H9 (cell line): Measurements from ENCODE around the gene KRT71. TPM values are rescaled to one million over a fixed set of nuclear protein-coding genes. Genes with fewer than 3 reads are reported as not detected.

Source experiments
- DNase-seq: peaks from one replicate; pipeline ENCODE4 v3.0.0-alpha.2; 2017
- H2AFZ ChIP-seq: one replicate; pipeline ENCODE4 v1.6.1; 2013; ENCODE audit warnings: mild to moderate bottlenecking, low read length, control low read depth, moderate library complexity
- H2AK5ac ChIP-seq: 2 replicates; pipeline ENCODE4 v1.6.1; 2013; ENCODE audit warnings: low read length, control low read depth, mixed read lengths; ENCODE audit not compliant: insufficient read length
- H2BK120ac ChIP-seq: one replicate; pipeline ENCODE4 v1.6.1; 2013; ENCODE audit warnings: low read depth, mild to moderate bottlenecking, low read length, control low read depth, inconsistent platforms; ENCODE audit not compliant: poor library complexity, severe bottlenecking
- H2BK12ac ChIP-seq: 2 replicates; pipeline ENCODE4 v1.6.1; 2013; ENCODE audit warnings: low read length, control low read depth, mixed read lengths, low read depth; ENCODE audit not compliant: insufficient read length
- H2BK15ac ChIP-seq: 2 replicates; pipeline ENCODE4 v1.6.1; 2013; ENCODE audit warnings: low read depth, low read length, control low read depth
- H2BK20ac ChIP-seq: one replicate; pipeline ENCODE4 v1.6.1; 2013; ENCODE audit warnings: low read depth, mild to moderate bottlenecking, low read length, control low read depth, inconsistent platforms; ENCODE audit not compliant: poor library complexity, severe bottlenecking
- H2BK5ac ChIP-seq: 2 replicates; pipeline ENCODE4 v1.6.1; 2013; ENCODE audit warnings: low read length, control low read depth, mixed read lengths; ENCODE audit not compliant: insufficient read length
- H3K14ac ChIP-seq: 2 replicates; pipeline ENCODE4 v1.6.1; 2013; ENCODE audit warnings: low read length, control low read depth; ENCODE audit not compliant: insufficient read depth
- H3K18ac ChIP-seq: 2 replicates; pipeline ENCODE4 v1.6.1; 2013; ENCODE audit warnings: low read depth, mild to moderate bottlenecking, mixed read lengths, low read length, control low read depth; ENCODE audit not compliant: insufficient read length
- H3K23ac ChIP-seq: 2 replicates; pipeline ENCODE4 v1.6.1; 2013; ENCODE audit warnings: low read length, control low read depth, mixed read lengths, low read depth; ENCODE audit not compliant: insufficient read length
- H3K23me2 ChIP-seq: 2 replicates; pipeline ENCODE4 v1.6.1; 2013; ENCODE audit warnings: low read depth, mild to moderate bottlenecking, mixed read lengths, low read length, control low read depth; ENCODE audit not compliant: insufficient read length, poor library complexity, severe bottlenecking
- H3K27ac ChIP-seq: 2 replicates; pipeline ENCODE4 v1.5.1; 2013; ENCODE audit warnings: low read length, control low read depth, mixed read lengths, low read depth; ENCODE audit not compliant: insufficient read length
- H3K27me3 ChIP-seq: 2 replicates; pipeline ENCODE4 v1.6.1; 2013; ENCODE audit warnings: low read length, control low read depth, inconsistent platforms; ENCODE audit not compliant: insufficient read depth
- H3K4ac ChIP-seq: 2 replicates; pipeline ENCODE4 v1.6.1; 2013; ENCODE audit warnings: low read depth, mild to moderate bottlenecking, control low read depth, inconsistent platforms, low read length, moderate library complexity
- H3K4me1 ChIP-seq: 2 replicates; pipeline ENCODE4 v1.6.1; 2013; ENCODE audit warnings: low read length, control low read depth, inconsistent platforms; ENCODE audit not compliant: insufficient read depth
- H3K4me2 ChIP-seq: 2 replicates; pipeline ENCODE4 v1.6.1; 2013; ENCODE audit warnings: low read length, control low read depth, mixed read lengths; ENCODE audit not compliant: insufficient read length, insufficient read depth
- H3K56ac ChIP-seq: 2 replicates; pipeline ENCODE4 v1.6.1; 2013; ENCODE audit warnings: low read depth, mild to moderate bottlenecking, mixed read lengths, low read length, control low read depth; ENCODE audit not compliant: insufficient read length
- H3K79me1 ChIP-seq: 2 replicates; pipeline ENCODE4 v1.6.1; 2013; ENCODE audit warnings: low read depth, mild to moderate bottlenecking, moderate library complexity, low read length, control low read depth, inconsistent platforms; ENCODE audit not compliant: insufficient read depth, poor library complexity, severe bottlenecking
- H3K79me2 ChIP-seq: 2 replicates; pipeline ENCODE4 v1.6.1; 2013; ENCODE audit warnings: low read length, control low read depth, inconsistent platforms; ENCODE audit not compliant: insufficient read depth
- H3K9ac ChIP-seq: 2 replicates; pipeline ENCODE4 v1.6.1; 2013; ENCODE audit warnings: low read length, control low read depth, mixed read lengths; ENCODE audit not compliant: insufficient read length; ENCODE audit errors: extremely low read depth
- H3K9me3 ChIP-seq: one replicate; pipeline ENCODE4 v1.6.1; 2013; ENCODE audit warnings: low read depth, low read length, inconsistent platforms; ENCODE audit not compliant: control insufficient read depth
- H3T11ph ChIP-seq: one replicate; pipeline ENCODE4 v1.6.1; 2013; ENCODE audit warnings: mild to moderate bottlenecking, low read length, control low read depth, inconsistent platforms
- H4K20me1 ChIP-seq: one replicate; pipeline ENCODE4 v1.6.1; 2013; ENCODE audit not compliant: control insufficient read depth, insufficient read length, insufficient read depth
- H4K5ac ChIP-seq: 2 replicates; pipeline ENCODE4 v1.6.1; 2013; ENCODE audit warnings: low read depth, mild to moderate bottlenecking, mixed read lengths, low read length, control low read depth; ENCODE audit not compliant: insufficient read length
- H4K8ac ChIP-seq: replicated peaks from 2 replicates; pipeline ENCODE4 v1.6.1; 2013; ENCODE audit warnings: low read length, control low read depth, mixed read lengths, low read depth; ENCODE audit not compliant: insufficient read length
- H4K91ac ChIP-seq: 2 replicates; pipeline ENCODE4 v1.6.1; 2013; ENCODE audit warnings: low read depth, mild to moderate bottlenecking, moderate library complexity, mixed read lengths, low read length, control low read depth; ENCODE audit not compliant: insufficient read length
- H3K27ac Mint-ChIP-seq, 3 experiments: 2 replicates in 2 of 3; 3 replicates in 1 of 3; pipeline ENCODE4 v1.8.0; 2020 to 2021; ENCODE audit warnings: mixed read lengths in 3 of 3, mild to moderate bottlenecking in 1 of 3, moderate library complexity in 1 of 3
- H3K27me3 Mint-ChIP-seq: 2 replicates; pipeline ENCODE4 v1.8.0; 2021; ENCODE audit warnings: low read depth, mild to moderate bottlenecking, moderate library complexity, mixed read lengths
- H3K36me3 Mint-ChIP-seq, 3 experiments: 2 replicates in 2 of 3; 3 replicates in 1 of 3; pipeline ENCODE4 v1.8.0; 2020 to 2021; ENCODE audit warnings: low read depth in 3 of 3, mixed read lengths in 3 of 3; ENCODE audit not compliant: insufficient read depth in 1 of 3
- H3K4me1 Mint-ChIP-seq, 2 experiments: 2 replicates each; pipeline ENCODE4 v1.8.0; 2020; ENCODE audit warnings: mixed read lengths in 2 of 2
- H3K4me3 Mint-ChIP-seq, 2 experiments: 2 replicates in 1 of 2; 3 replicates in 1 of 2; pipeline ENCODE4 v1.8.0; 2020 to 2021; ENCODE audit warnings: mild to moderate bottlenecking in 2 of 2, mixed read lengths in 2 of 2, moderate library complexity in 1 of 2
- H3K9me3 Mint-ChIP-seq, 2 experiments: 2 replicates in 1 of 2; 3 replicates in 1 of 2; pipeline ENCODE4 v1.8.0; 2020; ENCODE audit warnings: mild to moderate bottlenecking in 2 of 2, mixed read lengths in 2 of 2, moderate library complexity in 1 of 2
- CTCF ChIP-seq: fragments of 200-600 bp; sonication (generic); conservative IDR thresholded peaks from 3 replicates; pipeline ENCODE4 v1.8.0; 2021; ENCODE audit warnings: antibody characterized with exemption, mild to moderate bottlenecking
- WGBS: extraction: QIAGEN DNeasy Blood & Tissue Kit; methylation state at CpG from one replicate; pipeline ENCODE4 v1.1.7; 2013; ENCODE audit warnings: missing lambda C conversion rate, low lambda C conversion rate, mixed read lengths; ENCODE audit not compliant: insufficient read length; ENCODE audit errors: extremely low coverage; 5-methylcytosine and 5-hydroxymethylcytosine counted together
- total RNA-seq: library from RNA; stranded (reverse); gene quantifications from 2 replicates; pipeline ENCODE4 v1.2.1, GENCODE V29; 2021

Gene KRT71
- total RNA-seq, 1 experiment from 2014 or later, result not detected

DNA sequence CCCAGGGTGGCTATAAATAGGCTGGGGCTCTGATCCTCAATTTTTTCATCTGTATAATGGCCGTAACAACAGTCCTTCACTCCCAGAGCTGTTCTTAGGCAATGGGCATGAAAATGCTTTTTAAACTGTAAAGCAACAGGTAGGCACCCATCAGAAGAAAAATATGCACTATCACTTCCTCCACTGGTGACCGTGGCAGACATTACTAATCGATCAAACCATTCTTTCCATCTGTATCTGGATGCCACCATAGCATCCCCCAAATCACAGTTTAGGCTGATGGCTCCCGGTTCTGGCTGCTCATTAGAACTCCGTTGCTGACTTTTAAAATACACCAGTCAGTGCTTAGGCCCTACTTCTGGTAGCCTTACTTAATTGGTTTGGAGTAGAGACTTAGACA lies 11.2 kb downstream of the KRT71 start:
- Histone ChIP-seq H4K91ac (no peak overlapping the region), H2BK5ac (no peak overlapping the region), H3K14ac (no peak overlapping the region), H4K5ac (no peak overlapping the region), H4K8ac (no peak overlapping the region), H3K23me2 (no peaks in the 10 kb centered on the region), H3K4me1 (no peaks in the 10 kb centered on the region), H3K4me2 (no peak overlapping the region), H2AFZ (no peak overlapping the region), H3K4ac (no peak overlapping the region), H3K27ac (no peak overlapping the region), H2BK12ac (no peak overlapping the region), H3K27me3 (no peaks in the 10 kb centered on the region), H3K79me2 (no peaks in the 10 kb centered on the region), H2BK15ac (no peak overlapping the region), H2BK20ac (no peak overlapping the region), H3K79me1 (no peaks in the 10 kb centered on the region), H4K20me1 (no peaks in the 10 kb centered on the region), H3K23ac (no peak overlapping the region), H2BK120ac (no peak overlapping the region), H2AK5ac (no peak overlapping the region), H3K18ac (no peak overlapping the region), H3K9ac (no peak overlapping the region), H3T11ph (no peak overlapping the region), H3K56ac (no peak overlapping the region), H3K9me3 (no peaks in the 10 kb centered on the region)
- H3K36me3 Mint-ChIP-seq, result no peaks in the 10 kb centered on the region
- H3K4me3 Mint-ChIP-seq, result no peak overlapping the region
- H3K4me1 Mint-ChIP-seq, result peaks cover 3 to 6% of the 10 kb centered on the region in 2 experiments; a peak in 3 of 4 replicates
- no CpG with 5 or more reads among the region's 5 CpGs for WGBS
- H3K27me3 Mint-ChIP-seq, result peaks cover 6% of the 10 kb centered on the region; the same call in 1 of the 2 replicates
- no peaks in the 10 kb centered on the region for H3K9me3 Mint-ChIP-seq
- TF ChIP-seq CTCF, result no peak
- no peak overlapping the region for H3K27ac Mint-ChIP-seq
- no peak for DNase-seq
